ENCODE results near the gene KCNJ3. TPM values are rescaled to one million over a fixed set of nuclear protein-coding genes. Genes with fewer than 3 reads are reported as not detected.

The KCNJ3 gene
- total RNA-seq, 1 donor from 2014 or later = 4.2 TPM

DNA sequence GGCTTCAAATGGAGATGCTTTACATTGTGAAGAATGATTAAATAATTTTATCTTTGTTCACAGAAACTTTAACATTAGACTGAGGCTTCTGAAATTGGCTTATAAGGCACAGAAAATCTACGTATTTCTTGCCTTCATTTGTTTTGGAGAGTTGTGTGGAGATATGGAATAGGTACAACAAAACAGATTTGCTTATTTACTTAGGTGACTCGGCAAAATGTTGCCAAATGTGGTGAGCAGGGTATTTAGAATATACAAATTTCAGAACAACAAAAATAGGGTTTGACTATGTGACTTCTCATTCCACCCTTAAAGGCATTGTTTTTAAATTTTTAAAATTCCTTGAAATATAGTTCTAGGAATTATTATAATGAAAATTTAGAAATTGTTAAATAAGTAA is 134.2 kb downstream of the KCNJ3 start:
- Histone ChIP-seq H3K9me3 (replicated peaks) (no peaks in the 10 kb centered on the region), H3K4me3 (no peak overlapping the region), H3K27ac (replicated peaks) (no peak overlapping the region), H3K27me3 (ENCODE audit: low read depth) (no peaks in the 10 kb centered on the region), H3K4me1 (no peaks in the 10 kb centered on the region), H3K36me3 (no peaks in the 10 kb centered on the region)
- TF ChIP-seq, protein P1, sequence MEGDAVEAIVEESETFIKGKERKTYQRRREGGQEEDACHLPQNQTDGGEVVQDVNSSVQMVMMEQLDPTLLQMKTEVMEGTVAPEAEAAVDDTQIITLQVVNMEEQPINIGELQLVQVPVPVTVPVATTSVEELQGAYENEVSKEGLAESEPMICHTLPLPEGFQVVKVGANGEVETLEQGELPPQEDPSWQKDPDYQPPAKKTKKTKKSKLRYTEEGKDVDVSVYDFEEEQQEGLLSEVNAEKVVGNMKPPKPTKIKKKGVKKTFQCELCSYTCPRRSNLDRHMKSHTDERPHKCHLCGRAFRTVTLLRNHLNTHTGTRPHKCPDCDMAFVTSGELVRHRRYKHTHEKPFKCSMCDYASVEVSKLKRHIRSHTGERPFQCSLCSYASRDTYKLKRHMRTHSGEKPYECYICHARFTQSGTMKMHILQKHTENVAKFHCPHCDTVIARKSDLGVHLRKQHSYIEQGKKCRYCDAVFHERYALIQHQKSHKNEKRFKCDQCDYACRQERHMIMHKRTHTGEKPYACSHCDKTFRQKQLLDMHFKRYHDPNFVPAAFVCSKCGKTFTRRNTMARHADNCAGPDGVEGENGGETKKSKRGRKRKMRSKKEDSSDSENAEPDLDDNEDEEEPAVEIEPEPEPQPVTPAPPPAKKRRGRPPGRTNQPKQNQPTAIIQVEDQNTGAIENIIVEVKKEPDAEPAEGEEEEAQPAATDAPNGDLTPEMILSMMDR (IDR thresholded peaks at IDR 0.05; ENCODE audit: borderline replicate concordance) = no peak
- DNase-seq = no peak
- intact Hi-C loops (cut with micrococcal nuclease) = no loop called here

DNA sequence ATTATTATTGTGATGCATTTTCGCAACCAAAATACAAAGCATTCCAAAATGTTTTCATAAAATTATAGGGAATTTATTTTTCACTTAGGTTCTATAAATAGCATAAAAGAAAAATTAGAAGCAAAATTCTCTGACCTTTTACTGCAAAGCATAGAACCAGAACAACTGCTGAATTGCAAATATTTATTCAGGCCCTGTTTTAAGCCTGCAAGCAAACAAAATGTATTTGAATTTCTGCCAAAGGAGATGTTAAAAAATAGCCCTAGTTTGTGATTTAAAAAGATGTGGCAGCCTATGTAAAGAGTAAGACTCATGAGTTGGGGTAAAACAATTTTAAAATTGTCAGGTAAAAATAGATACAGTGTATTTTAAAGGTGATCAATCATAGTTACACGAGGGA is 138.1 kb downstream of the KCNJ3 start:
- intact Hi-C loops (cut with micrococcal nuclease) = no loop called here
- no peak overlapping the region for H3K4me3 ChIP-seq
- no peaks in the 10 kb centered on the region for H3K27me3 ChIP-seq (ENCODE audit: low read depth)
- no peaks in the 10 kb centered on the region for H3K4me1 ChIP-seq
- H3K9me3 ChIP-seq (replicated peaks) = peaks cover 20% of the 10 kb centered on the region
- H3K27ac ChIP-seq (replicated peaks) = no peak overlapping the region
- DNase-seq = no peak
- TF ChIP-seq, protein P1 (IDR thresholded peaks at IDR 0.05; ENCODE audit: borderline replicate concordance) = no peak
- H3K36me3 ChIP-seq = no peaks in the 10 kb centered on the region

GRCh38 chr2:154837035-154837434 is 138.5 kb downstream of the KCNJ3 start:
- no peaks in the 10 kb centered on the region for H3K36me3 ChIP-seq
- peaks cover 20% of the 10 kb centered on the region for H3K9me3 ChIP-seq (replicated peaks)
- H3K4me1 ChIP-seq = no peaks in the 10 kb centered on the region
- no peaks in the 10 kb centered on the region for H3K27me3 ChIP-seq (ENCODE audit: low read depth)
- intact Hi-C loops (cut with micrococcal nuclease) = no loop called here
- H3K27ac ChIP-seq (replicated peaks) = no peak overlapping the region
- TF ChIP-seq, protein P1 (IDR thresholded peaks at IDR 0.05; ENCODE audit: borderline replicate concordance) = no peak
- H3K4me3 ChIP-seq = no peak overlapping the region
- no peak for DNase-seq

GRCh38 chr2:154844513-154844912 is 146.0 kb downstream of the KCNJ3 start:
- intact Hi-C loops (cut with micrococcal nuclease) = no loop called here
- TF ChIP-seq, protein P1 (IDR thresholded peaks at IDR 0.05; ENCODE audit: borderline replicate concordance) = no peak
- no peak overlapping the region for H3K4me3 ChIP-seq
- no peak for DNase-seq
- H3K4me1 ChIP-seq = no peaks in the 10 kb centered on the region
- H3K9me3 ChIP-seq (replicated peaks) = peaks cover 19% of the 10 kb centered on the region
- no peaks in the 10 kb centered on the region for H3K27me3 ChIP-seq (ENCODE audit: low read depth)
- no peaks in the 10 kb centered on the region for H3K36me3 ChIP-seq
- no peak overlapping the region for H3K27ac ChIP-seq (replicated peaks)

DNA sequence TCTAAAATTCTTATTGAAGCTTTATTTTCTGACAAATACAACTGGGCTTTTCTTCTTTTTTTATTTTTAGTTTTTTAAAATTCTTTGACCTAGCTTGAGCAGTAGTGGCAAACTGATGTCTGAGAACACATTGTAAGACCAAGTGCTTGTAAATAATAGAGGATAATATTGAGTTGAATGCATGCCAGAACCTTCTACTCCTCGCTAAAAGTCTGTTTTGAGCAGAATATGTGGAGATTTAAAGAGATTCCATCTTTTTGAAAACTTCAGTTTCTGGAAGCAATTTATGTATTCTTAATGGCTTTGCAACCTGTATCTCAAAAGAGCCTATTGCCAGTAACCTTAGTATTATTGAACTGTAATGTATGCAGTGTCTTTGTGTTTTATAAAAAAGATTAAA is 148.3 kb downstream of the KCNJ3 start:
- Histone ChIP-seq H3K27ac (replicated peaks) (no peak overlapping the region), H3K27me3 (ENCODE audit: low read depth) (no peaks in the 10 kb centered on the region), H3K4me1 (no peaks in the 10 kb centered on the region), H3K36me3 (no peaks in the 10 kb centered on the region), H3K9me3 (replicated peaks) (no peaks in the 10 kb centered on the region), H3K4me3 (no peak overlapping the region)
- intact Hi-C loops (cut with micrococcal nuclease) = no loop called here
- TF ChIP-seq, protein P1 (IDR thresholded peaks at IDR 0.05; ENCODE audit: borderline replicate concordance) = no peak
- no peak for DNase-seq

- TF ChIP-seq, protein P1 (IDR thresholded peaks at IDR 0.05; ENCODE audit: borderline replicate concordance) = no peak
- H3K9me3 ChIP-seq (replicated peaks) = no peaks in the 10 kb centered on the region
- no peaks in the 10 kb centered on the region for H3K4me1 ChIP-seq
- intact Hi-C loops (cut with micrococcal nuclease) = no loop called here
- H3K36me3 ChIP-seq = no peaks in the 10 kb centered on the region
- DNase-seq = no peak
- no peak overlapping the region for H3K27ac ChIP-seq (replicated peaks)
- H3K4me3 ChIP-seq = no peak overlapping the region
- H3K27me3 ChIP-seq (ENCODE audit: low read depth) = no peaks in the 10 kb centered on the region
These were observed 151.0 kb downstream of the KCNJ3 start for GRCh38 chr2:154849482-154849881.
